ENCODE measurements around the gene KRT80.

Gene KRT80

GRCh38 chr12:52198454-52199215 is 6.8 kb upstream of the KRT80 start:
- no peak for DNase-seq (ENCODE audit: low spot score)

GRCh38 chr12:52197371-52198231 is 5.8 kb upstream of the KRT80 start:
- no peak for DNase-seq (ENCODE audit: low spot score)

- DNase-seq (ENCODE audit: low spot score), result no peak
Observed at GRCh38 chr12:52195065-52195730, 3.4 kb upstream of the KRT80 start.

GRCh38 chr12:52193991-52194390 is 2.2 kb upstream of the KRT80 start:
- DNase-seq (ENCODE audit: low spot score), result no peak

- DNase-seq (ENCODE audit: low spot score), result no peak
Observed at GRCh38 chr12:52193532-52193931, 1.7 kb upstream of the KRT80 start.

GRCh38 chr12:52190860-52191729 is 719 bp downstream of the KRT80 start:
- DNase-seq (ENCODE audit: low spot score), result no peak

GRCh38 chr12:52189376-52190174 is 2.2 kb downstream of the KRT80 start:
- no peak for DNase-seq (ENCODE audit: low spot score)

GRCh38 chr12:52188658-52189057 is 3.2 kb downstream of the KRT80 start:
- no peak for DNase-seq (ENCODE audit: low spot score)

- DNase-seq (ENCODE audit: low spot score), result no peak
Observed at GRCh38 chr12:52187640-52188039, 4.2 kb downstream of the KRT80 start.

- DNase-seq (ENCODE audit: low spot score), result no peak
Observed at GRCh38 chr12:52187206-52187605, 4.6 kb downstream of the KRT80 start.

- no peak for DNase-seq (ENCODE audit: low spot score)
Observed at GRCh38 chr12:52186118-52186840, 5.5 kb downstream of the KRT80 start.

- DNase-seq (ENCODE audit: low spot score), result no peak
Observed at GRCh38 chr12:52185400-52185967, 6.3 kb downstream of the KRT80 start.

GRCh38 chr12:52184813-52185212 is 7.0 kb downstream of the KRT80 start:
- no peak for DNase-seq (ENCODE audit: low spot score)

- DNase-seq (ENCODE audit: low spot score), result no peak
Observed at GRCh38 chr12:52183971-52184370, 7.8 kb downstream of the KRT80 start.

- DNase-seq (ENCODE audit: low spot score), result no peak
Observed at GRCh38 chr12:52183544-52183910, 8.3 kb downstream of the KRT80 start.

- no peak for DNase-seq (ENCODE audit: low spot score)
Observed at GRCh38 chr12:52182898-52183543, 8.8 kb downstream of the KRT80 start.

GRCh38 chr12:52182384-52182783 is 9.4 kb downstream of the KRT80 start:
- no peak for DNase-seq (ENCODE audit: low spot score)

- no peak for DNase-seq (ENCODE audit: low spot score)
Observed at GRCh38 chr12:52181746-52182145, 10.1 kb downstream of the KRT80 start.

GRCh38 chr12:52180971-52181628 is 10.7 kb downstream of the KRT80 start:
- DNase-seq (ENCODE audit: low spot score), result no peak

Measured in activated CD4-positive, alpha-beta T cell treated with anti-CD3 and anti-CD28 coated beads, Interleukin-2, Interleukin-4, amounts not matched to agents 100 ng/mL and 50 ng/mL, durations not matched to agents 16 hours and 8 hours (primary cell).